Activated CD8-positive, alpha-beta T cell treated with anti-CD3 and anti-CD28 coated beads for 36 hours (primary cell): ENCODE data around the gene SMIM44. TPM values are rescaled to one million over a fixed set of nuclear protein-coding genes. Genes with fewer than 3 reads are reported as not detected.

Source experiments
- ATAC-seq: fragments of 200-7000 bp; cut with Tn5 transposase; one replicate; pipeline ENCODE4 v1.10.0; 2021; ENCODE audit warnings: mild to moderate bottlenecking, moderate library complexity
- CTCF ChIA-PET: fragments of 350-600 bp; sonication (Branson Sonifier 250); formaldehyde crosslinking; loops from one replicate; lab custom pipeline; 2021; ENCODE audit warnings: antibody characterized with exemption; lab: Charles Lee
- POLR2A ChIA-PET: fragments of 350-600 bp; sonication (Branson Sonifier 250); formaldehyde crosslinking; loops from one replicate; lab custom pipeline; 2021; ENCODE audit warnings: antibody characterized with exemption; lab: Charles Lee
- DNase-seq: peaks from one replicate; pipeline ENCODE4 v3.0.0-alpha.2; 2020
- H3K27ac Mint-ChIP-seq: one replicate; pipeline ENCODE4 v1.8.0; 2021; ENCODE audit warnings: mild to moderate bottlenecking, mixed read lengths
- H3K27me3 Mint-ChIP-seq: one replicate; pipeline ENCODE4 v1.8.0; 2021; ENCODE audit warnings: mixed read lengths
- H3K36me3 Mint-ChIP-seq: one replicate; pipeline ENCODE4 v1.8.0; 2021; ENCODE audit warnings: low read depth, mixed read lengths
- H3K4me1 Mint-ChIP-seq: one replicate; pipeline ENCODE4 v1.8.0; 2021; ENCODE audit warnings: low read depth, mixed read lengths
- H3K4me3 Mint-ChIP-seq: one replicate; pipeline ENCODE4 v1.8.0; 2021; ENCODE audit warnings: mild to moderate bottlenecking, moderate library complexity, mixed read lengths
- H3K9me3 Mint-ChIP-seq: one replicate; pipeline ENCODE4 v1.8.0; 2021; ENCODE audit warnings: mixed read lengths
- intact Hi-C: fragments of 100-400 bp; cut with micrococcal nuclease; formaldehyde crosslinking; loops from one replicate; pipeline ENCODE4 v1.10.0; 2022
- total RNA-seq, 2 experiments: library from RNA; stranded (reverse); gene quantifications; one replicate each; pipeline ENCODE4 v1.2.3, GENCODE V29; 2021
- TF ChIP-seq, protein P1 (sequence below): fragments of 200-600 bp; IDR thresholded peaks from one replicate; pipeline ENCODE4 v1.8.0; 2022; ENCODE audit warnings: antibody characterized with exemption, mild to moderate bottlenecking

SMIM44 gene
- total RNA-seq, 2 experiments from 2014 or later, result not detected

- intact Hi-C loops, result no loop called here
- POLR2A ChIA-PET, result interaction anchor here (0.6 to 0.9 kb wide), 2 partner anchors 13 to 28 kb away, joined by 3 read pairs; partner anchors contain the start of gene SMIM44
- CTCF ChIA-PET, result interaction anchor here (1.2 to 8.9 kb wide), 3 partner anchors 11 to 192 kb away, joined by 3 to 54 read pairs (median 3); partner anchors contain the start of gene SMIM44
- Mint-ChIP-seq H3K4me3 (no peak overlapping the region), H3K27ac (no peak overlapping the region), H3K27me3 (no peaks in the 10 kb centered on the region), H3K9me3 (no peaks in the 10 kb centered on the region), H3K4me1 (peaks cover 27% of the 10 kb centered on the region), H3K36me3 (peaks cover 24% of the 10 kb centered on the region)
- DNase-seq (no peak), ATAC-seq (no peak)
- TF ChIP-seq, protein P1, sequence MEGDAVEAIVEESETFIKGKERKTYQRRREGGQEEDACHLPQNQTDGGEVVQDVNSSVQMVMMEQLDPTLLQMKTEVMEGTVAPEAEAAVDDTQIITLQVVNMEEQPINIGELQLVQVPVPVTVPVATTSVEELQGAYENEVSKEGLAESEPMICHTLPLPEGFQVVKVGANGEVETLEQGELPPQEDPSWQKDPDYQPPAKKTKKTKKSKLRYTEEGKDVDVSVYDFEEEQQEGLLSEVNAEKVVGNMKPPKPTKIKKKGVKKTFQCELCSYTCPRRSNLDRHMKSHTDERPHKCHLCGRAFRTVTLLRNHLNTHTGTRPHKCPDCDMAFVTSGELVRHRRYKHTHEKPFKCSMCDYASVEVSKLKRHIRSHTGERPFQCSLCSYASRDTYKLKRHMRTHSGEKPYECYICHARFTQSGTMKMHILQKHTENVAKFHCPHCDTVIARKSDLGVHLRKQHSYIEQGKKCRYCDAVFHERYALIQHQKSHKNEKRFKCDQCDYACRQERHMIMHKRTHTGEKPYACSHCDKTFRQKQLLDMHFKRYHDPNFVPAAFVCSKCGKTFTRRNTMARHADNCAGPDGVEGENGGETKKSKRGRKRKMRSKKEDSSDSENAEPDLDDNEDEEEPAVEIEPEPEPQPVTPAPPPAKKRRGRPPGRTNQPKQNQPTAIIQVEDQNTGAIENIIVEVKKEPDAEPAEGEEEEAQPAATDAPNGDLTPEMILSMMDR, result no peak
Observed at GRCh38 chr19:3496392-3497273, 13.4 kb upstream of the SMIM44 start.

- peaks cover 24% of the 10 kb centered on the region for H3K36me3 Mint-ChIP-seq
- no peaks in the 10 kb centered on the region for H3K9me3 Mint-ChIP-seq
- H3K4me3 Mint-ChIP-seq, result no peak overlapping the region
- CTCF ChIA-PET, result interaction anchor here (1.0 to 1.8 kb wide), 3 partner anchors 9 to 190 kb away, joined by 4 to 10 read pairs (median 5); no protein-coding TSS in a partner anchor
- no peaks in the 10 kb centered on the region for H3K27me3 Mint-ChIP-seq
- ATAC-seq (peak; percentile 73), DNase-seq (peak; percentile 76)
- intact Hi-C loops, result no loop called here
- peak overlapping the region; percentile 57 for H3K27ac Mint-ChIP-seq
- H3K4me1 Mint-ChIP-seq, result peaks cover 19% of the 10 kb centered on the region
- TF ChIP-seq, protein P1, result no peak
- POLR2A ChIA-PET, result interaction anchor here (0.5 to 1.8 kb wide), 4 partner anchors 13 to 30 kb away, joined by 3 to 6 read pairs (median 4); partner anchors contain the start of gene SMIM24
Observed at GRCh38 chr19:3494559-3494958, 11.3 kb upstream of the SMIM44 start.

- intact Hi-C loops, result no loop called here
- Mint-ChIP-seq H3K27me3 (no peaks in the 10 kb centered on the region), H3K9me3 (no peaks in the 10 kb centered on the region), H3K36me3 (peaks cover 22% of the 10 kb centered on the region), H3K4me3 (no peak overlapping the region), H3K4me1 (peaks cover 16% of the 10 kb centered on the region), H3K27ac (peak overlapping the region; percentile 5)
- ChIA-PET POLR2A (interaction anchor here (0.9 to 1.8 kb wide), 2 partner anchors 14 to 15 kb away, joined by 5 to 6 read pairs; partner anchors contain the start of gene SMIM24), CTCF (interaction anchor here (1.0 to 1.8 kb wide), 3 partner anchors 9 to 189 kb away, joined by 4 to 10 read pairs (median 5); no protein-coding TSS in a partner anchor)
- ATAC-seq (peak; percentile 83), DNase-seq (peak; percentile 64)
- TF ChIP-seq, protein P1, result no peak
Observed at GRCh38 chr19:3494051-3494450, 10.8 kb upstream of the SMIM44 start.

- no peak overlapping the region for H3K4me3 Mint-ChIP-seq
- TF ChIP-seq, protein P1, result no peak
- H3K27me3 Mint-ChIP-seq, result no peaks in the 10 kb centered on the region
- no peaks in the 10 kb centered on the region for H3K9me3 Mint-ChIP-seq
- no peak for ATAC-seq
- POLR2A ChIA-PET, result interaction anchor here (1.8 kb wide), 1 partner anchor 14 kb away, joined by 6 read pairs; the partner anchor contains the start of gene SMIM24
- peaks cover 14% of the 10 kb centered on the region for H3K4me1 Mint-ChIP-seq
- H3K36me3 Mint-ChIP-seq, result peaks cover 21% of the 10 kb centered on the region
- intact Hi-C loops, result no loop called here
- DNase-seq, result no peak
- CTCF ChIA-PET, result interaction anchor here (1.0 to 1.8 kb wide), 2 partner anchors 9 to 21 kb away, joined by 4 to 10 read pairs; no protein-coding TSS in a partner anchor
- no peak overlapping the region for H3K27ac Mint-ChIP-seq
Observed at GRCh38 chr19:3493651-3494050, 10.4 kb upstream of the SMIM44 start.
